HepG2 (cell line): ENCODE data around the gene MREG. TPM values are rescaled to one million over a fixed set of nuclear protein-coding genes. Genes with fewer than 3 reads are reported as not detected.

Experiments used
- EP300 ChIP-seq, 3 experiments: sonication (generic) in 1 of 3; formaldehyde crosslinking in 1 of 3; IDR thresholded peaks; 2 replicates each; pipeline versions ENCODE4 v1.5.1 to v1.6.1; 2011 to 2020; ENCODE audit warnings: low read depth in 2 of 3, low read length in 2 of 3, borderline replicate concordance in 1 of 3, improper control_type of control experiment in 1 of 3, mild to moderate bottlenecking in 1 of 3, missing genetic modification reagents in 1 of 3, moderate library complexity in 1 of 3
- FOXA3 ChIP-seq: IDR thresholded peaks from 2 replicates; pipeline ENCODE4 v1.6.1; 2016; ENCODE audit warnings: missing genetic modification reagents, missing compliant biosample characterization
- HOXA5 ChIP-seq: sonication (generic); formaldehyde crosslinking; IDR thresholded peaks from 2 replicates; pipeline ENCODE4 v1.4.0; 2020; ENCODE audit warnings: missing genetic modification reagents
- KMT2B ChIP-seq: IDR thresholded peaks from 2 replicates; pipeline ENCODE4 v1.6.1; 2016; ENCODE audit warnings: missing genetic modification reagents, missing compliant biosample characterization
- MIER2 ChIP-seq: IDR thresholded peaks from 2 replicates; pipeline ENCODE4 v1.6.1; 2016; ENCODE audit warnings: missing biosample characterization, missing genetic modification reagents
- MIER3 ChIP-seq: IDR thresholded peaks from 2 replicates; pipeline ENCODE4 v1.6.1; 2016; ENCODE audit warnings: missing compliant biosample characterization, borderline replicate concordance
- PLRG1 ChIP-seq: fragments of 450-650 bp; conservative IDR thresholded peaks from 2 replicates; pipeline ENCODE4 v1.6.1; 2016
- PPARG ChIP-seq: conservative IDR thresholded peaks from 2 replicates; pipeline ENCODE4 v1.6.1; 2016; ENCODE audit warnings: missing biosample characterization, missing genetic modification reagents
- RAD21 ChIP-seq: fragments of 450-650 bp; formaldehyde crosslinking; IDR thresholded peaks from 2 replicates; pipeline ENCODE4 v1.5.0; 2020; ENCODE audit warnings: mild to moderate bottlenecking
- REST ChIP-seq, 2 experiments: IDR thresholded peaks; 2 replicates each; pipeline ENCODE4 v1.6.1; 2011 to 2012; ENCODE audit warnings: low read length in 2 of 2, borderline replicate concordance in 1 of 2, low read depth in 1 of 2, mild to moderate bottlenecking in 1 of 2, moderate library complexity in 1 of 2
- RXRB ChIP-seq: IDR thresholded peaks from 2 replicates; pipeline ENCODE4 v1.6.1; 2016; ENCODE audit warnings: borderline replicate concordance, missing genetic modification reagents, missing compliant biosample characterization
- SALL1 ChIP-seq: sonication (generic); formaldehyde crosslinking; IDR thresholded peaks from 2 replicates; pipeline ENCODE4 v1.8.0; 2022; ENCODE audit warnings: mild to moderate bottlenecking, missing genetic modification reagents
- SAP130 ChIP-seq: IDR thresholded peaks from 2 replicates; pipeline ENCODE4 v1.6.1; 2016; ENCODE audit warnings: low read depth
- SMAD3 ChIP-seq: sonication (generic); formaldehyde crosslinking; IDR thresholded peaks from 2 replicates; pipeline ENCODE4 v1.4.0; 2020; ENCODE audit warnings: missing genetic modification reagents
- TSC22D2 ChIP-seq: sonication (generic); formaldehyde crosslinking; IDR thresholded peaks from 2 replicates; pipeline ENCODE4 v1.5.1; 2020; ENCODE audit warnings: missing genetic modification reagents, mild to moderate bottlenecking, borderline replicate concordance
- ZMYM3 ChIP-seq: sonication (generic); formaldehyde crosslinking; IDR thresholded peaks from 2 replicates; pipeline ENCODE4 v1.5.1; 2020; ENCODE audit warnings: mild to moderate bottlenecking, missing genetic modification reagents
- ZNF496 ChIP-seq: sonication (generic); formaldehyde crosslinking; IDR thresholded peaks from 2 replicates; pipeline ENCODE4 v1.8.1; 2023; ENCODE audit warnings: mild to moderate bottlenecking, moderate library complexity, missing genetic modification reagents; ENCODE audit not compliant: insufficient replicate concordance
- ZNF570 ChIP-seq: sonication (generic); formaldehyde crosslinking; IDR thresholded peaks from 2 replicates; pipeline ENCODE4 v1.4.0; 2020; ENCODE audit warnings: mild to moderate bottlenecking, missing genetic modification reagents, borderline replicate concordance
- polyA plus RNA-seq, 8 experiments: library from polyadenylated mRNA; depleted of rRNA in 3 of 8; stranded (reverse) in 7 of 8; unstranded in 1 of 8; fragments of >200 nt; fragmentation: Illumina TruSeq in 4 of 8; extraction: Trizol in 4 of 8; gene quantifications; 2 replicates each; pipeline versions ENCODE4 v1.2.1 to v1.2.3, GENCODE V29; 2011 to 2016; ENCODE audit warnings: low read depth in 4 of 8, missing spikeins in 1 of 8, mixed read lengths in 1 of 8; ENCODE audit not compliant: insufficient read depth in 1 of 8
- total RNA-seq, 5 experiments: library from RNA; depleted of rRNA; stranded (reverse); fragments of >200 nt; fragmentation: Illumina TruSeq; extraction: Trizol; gene quantifications; 2 replicates each; pipeline ENCODE4 v1.2.3, GENCODE V29; 2016; ENCODE audit warnings: low read depth in 1 of 5
- TF ChIP-seq, protein P1 (sequence below): IDR thresholded peaks from 2 replicates; pipeline ENCODE4 v1.6.1; 2016; ENCODE audit warnings: mild to moderate bottlenecking
- TF ChIP-seq, protein P2 (sequence below): sonication (generic); formaldehyde crosslinking; IDR thresholded peaks from 2 replicates; pipeline ENCODE4 v1.4.0; 2020; ENCODE audit warnings: missing genetic modification reagents, borderline replicate concordance

MREG gene
- total and polyA plus RNA-seq, 2 of the 13 experiments (the other 11 are each of a cell fraction or from before 2014, with no cell fraction given): 7.5 to 23.3 TPM

- TF ChIP-seq EP300 (IDR thresholded peaks at IDR 0.05; ENCODE audit: low read depth in 2 of 2, low read length in 2 of 2) (no peak), EP300 (CRISPR knock-in tag; IDR thresholded peaks at IDR 0.05; ENCODE audit: borderline replicate concordance) (no peak), TSC22D2 (CRISPR knock-in tag) (0 out of 2 replicates have a peak, but pooled peaks have one; percentile 38), ZMYM3 (CRISPR knock-in tag) (no peak), RXRB (CRISPR knock-in tag) (0 out of 2 replicates have a peak, but pooled peaks have one; percentile 19), MIER2 (CRISPR knock-in tag) (peak; percentile 49; the same call in 1 of the 2 replicates), PPARG (CRISPR knock-in tag) (peak; percentile 62), HOXA5 (CRISPR knock-in tag) (0 out of 2 replicates have a peak, but pooled peaks have one; percentile 40), ZNF496 (CRISPR knock-in tag) (no peak), SAP130 (CRISPR knock-in tag) (0 out of 2 replicates have a peak, but pooled peaks have one; percentile 22), SALL1 (CRISPR knock-in tag) (peak; percentile 20; the same call in 1 of the 2 replicates), MIER3 (CRISPR knock-in tag) (0 out of 2 replicates have a peak, but pooled peaks have one; percentile 19), RAD21 (CRISPR knock-in tag) (peak; percentile 93), REST (IDR thresholded peaks at IDR 0.05; ENCODE audit: borderline replicate concordance in 1 of 2, low read depth in 1 of 2, low read length in 2 of 2) (no peak), PLRG1 (no peak), FOXA3 (0 out of 2 replicates have a peak, but pooled peaks have one; percentile 31), SMAD3 (peak; percentile 69; the same call in 1 of the 2 replicates), ZNF570 (CRISPR knock-in tag) (no peak), KMT2B (peak; percentile 59; the same call in 1 of the 2 replicates)
- TF ChIP-seq, protein P1, sequence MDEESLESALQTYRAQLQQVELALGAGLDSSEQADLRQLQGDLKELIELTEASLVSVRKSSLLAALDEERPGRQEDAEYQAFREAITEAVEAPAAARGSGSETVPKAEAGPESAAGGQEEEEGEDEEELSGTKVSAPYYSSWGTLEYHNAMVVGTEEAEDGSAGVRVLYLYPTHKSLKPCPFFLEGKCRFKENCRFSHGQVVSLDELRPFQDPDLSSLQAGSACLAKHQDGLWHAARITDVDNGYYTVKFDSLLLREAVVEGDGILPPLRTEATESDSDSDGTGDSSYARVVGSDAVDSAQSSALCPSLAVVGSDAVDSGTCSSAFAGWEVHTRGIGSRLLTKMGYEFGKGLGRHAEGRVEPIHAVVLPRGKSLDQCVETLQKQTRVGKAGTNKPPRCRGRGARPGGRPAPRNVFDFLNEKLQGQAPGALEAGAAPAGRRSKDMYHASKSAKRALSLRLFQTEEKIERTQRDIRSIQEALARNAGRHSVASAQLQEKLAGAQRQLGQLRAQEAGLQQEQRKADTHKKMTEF (CRISPR knock-in tag): peak; percentile 61; the same call in 1 of the 2 replicates
- TF ChIP-seq, protein P2, sequence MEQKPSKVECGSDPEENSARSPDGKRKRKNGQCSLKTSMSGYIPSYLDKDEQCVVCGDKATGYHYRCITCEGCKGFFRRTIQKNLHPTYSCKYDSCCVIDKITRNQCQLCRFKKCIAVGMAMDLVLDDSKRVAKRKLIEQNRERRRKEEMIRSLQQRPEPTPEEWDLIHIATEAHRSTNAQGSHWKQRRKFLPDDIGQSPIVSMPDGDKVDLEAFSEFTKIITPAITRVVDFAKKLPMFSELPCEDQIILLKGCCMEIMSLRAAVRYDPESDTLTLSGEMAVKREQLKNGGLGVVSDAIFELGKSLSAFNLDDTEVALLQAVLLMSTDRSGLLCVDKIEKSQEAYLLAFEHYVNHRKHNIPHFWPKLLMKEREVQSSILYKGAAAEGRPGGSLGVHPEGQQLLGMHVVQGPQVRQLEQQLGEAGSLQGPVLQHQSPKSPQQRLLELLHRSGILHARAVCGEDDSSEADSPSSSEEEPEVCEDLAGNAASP (CRISPR knock-in tag): peak; percentile 12; the same call in 1 of the 2 replicates
Measured at GRCh38 chr2:215931256-215931903, 82.0 kb downstream of the MREG start (continued).
